Fibroblast of pulmonary artery (primary cell): ENCODE data around the gene ADAMTSL2.

Experiments
- DNase-seq: peaks from one replicate; pipeline ENCODE4 v3.0.0-alpha.2; 2010; ENCODE audit warnings: low read depth
- H3K4me3 ChIP-seq: replicated peaks from 2 replicates; pipeline ENCODE4 v1.5.1; 2011; ENCODE audit warnings: low read depth, mild to moderate bottlenecking, control low read depth, low read length, moderate library complexity
- CTCF ChIP-seq: IDR thresholded peaks from 2 replicates; pipeline ENCODE4 v1.5.1; 2011; ENCODE audit warnings: mild to moderate bottlenecking, control low read depth, low read length, inconsistent platforms; ENCODE audit errors: missing control alignments

ADAMTSL2 gene

GRCh38 chr9:133566817-133567216 lies 32.3 kb downstream of the ADAMTSL2 start:
- DNase-seq: no peak
- TF ChIP-seq CTCF: no peak
- no peak overlapping the region for H3K4me3 ChIP-seq

DNA sequence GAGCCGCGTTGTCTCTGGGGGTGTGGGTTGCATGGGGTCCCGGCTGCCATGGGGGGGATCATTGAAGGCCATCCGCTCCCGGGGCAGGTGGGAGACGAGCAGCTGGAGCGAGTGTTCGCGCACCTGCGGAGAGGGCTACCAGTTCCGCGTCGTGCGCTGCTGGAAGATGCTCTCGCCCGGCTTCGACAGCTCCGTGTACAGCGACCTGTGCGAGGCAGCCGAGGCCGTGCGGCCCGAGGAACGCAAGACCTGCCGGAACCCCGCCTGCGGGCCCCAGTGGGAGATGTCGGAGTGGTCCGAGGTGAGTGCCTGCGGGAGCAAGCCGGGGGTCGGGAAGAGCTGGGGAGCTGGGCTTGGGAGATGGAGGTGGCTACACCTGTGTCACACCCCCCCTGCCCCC lies 33.7 kb downstream of the ADAMTSL2 start:
- no peak for TF ChIP-seq CTCF
- DNase-seq: no peak
- no peak overlapping the region for H3K4me3 ChIP-seq

GRCh38 chr9:133569121-133569785 lies 34.7 kb downstream of the ADAMTSL2 start:
- DNase-seq: no peak
- TF ChIP-seq CTCF: no peak
- no peak overlapping the region for H3K4me3 ChIP-seq

GRCh38 chr9:133569891-133570690 lies 35.6 kb downstream of the ADAMTSL2 start:
- no peak overlapping the region for H3K4me3 ChIP-seq
- no peak for TF ChIP-seq CTCF
- DNase-seq: no peak

DNA sequence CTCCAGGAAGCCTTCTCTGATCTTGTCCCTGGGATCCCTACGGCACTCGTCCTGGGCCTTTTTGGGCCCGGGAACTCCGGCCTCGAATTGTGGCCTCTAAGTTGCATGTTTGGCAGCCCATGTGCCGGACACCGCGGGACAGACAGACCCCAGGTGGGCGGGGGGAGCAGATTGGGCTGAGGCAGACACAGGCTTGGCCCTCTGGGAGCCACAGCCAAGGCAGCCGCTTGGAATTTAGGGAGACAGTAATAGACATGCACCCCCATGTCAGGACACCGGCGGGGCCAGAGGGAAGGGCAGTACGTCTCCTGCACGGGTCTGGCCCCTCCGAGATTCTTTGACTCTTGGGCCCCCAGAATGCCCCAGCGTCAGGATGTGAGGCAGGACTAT lies 36.2 kb downstream of the ADAMTSL2 start:
- no peak for TF ChIP-seq CTCF
- DNase-seq: no peak
- no peak overlapping the region for H3K4me3 ChIP-seq

GRCh38 chr9:133571391-133571890 lies 36.9 kb downstream of the ADAMTSL2 start:
- no peak for DNase-seq
- no peak for TF ChIP-seq CTCF

More at GRCh38 chr9:133571391-133571890, 36.9 kb downstream of the ADAMTSL2 start:
- no peak overlapping the region for H3K4me3 ChIP-seq
